Glomerular endothelial cell (primary cell): ENCODE data around the gene FOXJ3. TPM values are rescaled to one million over a fixed set of nuclear protein-coding genes. Genes with fewer than 3 reads are reported as not detected.

Source experiments
- DNase-seq: peaks from one replicate; pipeline ENCODE4 v3.0.0-alpha.2; 2011; ENCODE audit warnings: low read depth, low spot score; ENCODE audit errors: extremely low read depth
- total RNA-seq: library from RNA; depleted of rRNA; stranded (reverse); fragments of >200 nt; gene quantifications from 2 replicates; pipeline ENCODE4 v1.2.3, GENCODE V29; 2015

Gene FOXJ3
- total RNA-seq, 1 donor from 2014 or later = 36.9 TPM

DNA sequence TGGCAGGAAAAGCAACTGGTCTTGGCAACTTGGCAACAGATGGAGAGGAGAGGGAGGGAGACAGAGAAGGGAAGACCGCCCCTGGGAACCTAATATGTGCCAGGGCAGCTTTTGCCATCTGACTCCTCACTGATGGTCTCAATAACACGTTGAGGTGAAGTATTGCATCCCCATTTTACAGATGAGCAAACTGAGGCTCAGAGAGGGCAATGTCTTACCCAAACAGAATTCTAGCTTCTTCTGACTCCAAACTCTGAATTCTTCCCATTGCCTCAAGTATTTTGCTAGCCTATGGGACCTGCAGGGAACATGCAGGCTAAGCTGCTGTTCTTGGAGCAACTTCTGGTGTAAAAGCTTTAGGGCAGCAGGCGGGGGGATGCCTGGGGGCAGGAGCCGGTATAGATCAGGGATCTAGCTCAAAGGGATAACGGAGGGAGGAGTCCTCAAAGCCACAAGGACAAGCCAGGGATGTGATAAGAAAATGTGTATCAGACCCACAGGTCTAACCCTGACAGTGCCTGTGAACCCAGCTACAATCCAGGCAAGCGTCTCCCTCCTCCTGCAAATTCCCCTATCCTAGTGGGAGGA is 163.3 kb downstream of the FOXJ3 start:
- DNase-seq = no peak

DNA sequence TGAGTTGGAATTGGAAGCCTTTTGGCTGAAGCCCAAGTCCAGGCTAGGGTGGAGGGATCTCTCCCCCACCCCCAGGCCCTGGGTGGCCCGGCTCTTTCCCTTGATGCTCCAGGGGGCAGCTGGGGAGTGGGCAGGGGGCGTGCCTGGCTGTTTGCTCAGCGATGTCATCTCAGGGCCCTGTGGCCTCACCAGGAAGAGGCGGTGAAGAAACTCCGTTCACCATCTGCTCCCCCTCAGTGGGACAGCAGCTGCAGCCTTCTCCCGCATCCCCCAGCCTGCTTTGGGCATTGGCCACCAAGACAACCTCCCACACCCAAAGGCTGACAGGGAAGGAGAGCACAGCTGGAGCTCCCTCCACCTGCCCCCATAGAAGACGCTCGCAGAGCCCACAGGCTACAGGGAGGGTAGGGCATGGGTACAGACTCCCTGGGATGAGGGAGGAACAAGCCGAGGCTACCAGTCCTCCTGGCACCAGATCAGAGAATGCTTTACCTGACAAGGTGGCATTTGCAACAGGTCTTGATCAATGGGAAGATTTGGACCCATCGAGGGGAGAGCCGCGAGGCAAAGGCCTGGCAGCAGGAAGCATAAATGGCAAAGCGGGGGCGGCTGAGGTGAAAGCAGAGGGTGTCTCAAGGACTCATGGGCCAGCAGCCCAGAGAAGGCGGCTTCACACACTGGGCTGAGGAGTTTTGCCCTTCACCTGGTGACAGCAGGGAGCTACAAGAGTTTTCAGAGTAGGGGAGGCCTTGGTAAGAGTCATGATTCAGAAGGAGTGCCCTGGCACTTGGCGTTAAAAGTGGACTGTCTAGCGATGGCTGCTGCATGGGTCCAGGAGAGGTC is 164.0 kb downstream of the FOXJ3 start:
- DNase-seq = no peak

DNA sequence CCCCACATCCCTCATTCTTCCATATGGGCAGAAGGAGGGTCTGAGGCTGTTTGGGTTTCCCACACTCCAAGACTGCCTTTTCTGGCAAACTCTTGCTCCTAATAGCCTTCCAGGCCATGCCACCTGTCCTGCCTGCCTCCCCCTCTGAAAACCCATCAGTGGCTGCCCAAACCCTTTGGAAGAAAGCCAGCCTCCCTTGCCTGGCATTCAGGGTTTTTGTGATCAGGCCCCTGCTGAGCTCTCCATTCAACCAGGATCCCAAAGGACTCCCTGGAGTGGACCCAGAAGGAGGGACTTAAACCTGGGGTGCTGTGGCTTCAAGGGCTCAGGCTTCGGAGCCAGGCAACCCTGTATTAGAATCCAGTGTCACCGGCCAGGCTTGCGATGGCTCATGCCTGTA is 166.3 kb downstream of the FOXJ3 start:
- DNase-seq = no peak

DNA sequence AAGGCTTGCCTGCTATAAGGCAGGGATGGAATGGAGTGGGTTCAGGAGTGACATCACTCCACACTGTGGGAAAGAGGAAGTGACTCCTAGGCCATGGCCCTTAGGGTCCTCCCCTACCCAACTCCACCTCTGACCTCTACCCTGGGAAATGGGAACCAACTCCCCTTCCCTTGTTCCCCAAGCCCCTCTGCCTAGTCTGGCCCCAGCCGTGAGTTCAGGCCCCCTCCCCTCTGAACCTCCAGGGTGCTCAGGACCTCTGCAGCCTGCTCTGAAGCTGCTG is 166.7 kb downstream of the FOXJ3 start:
- no peak for DNase-seq

DNA sequence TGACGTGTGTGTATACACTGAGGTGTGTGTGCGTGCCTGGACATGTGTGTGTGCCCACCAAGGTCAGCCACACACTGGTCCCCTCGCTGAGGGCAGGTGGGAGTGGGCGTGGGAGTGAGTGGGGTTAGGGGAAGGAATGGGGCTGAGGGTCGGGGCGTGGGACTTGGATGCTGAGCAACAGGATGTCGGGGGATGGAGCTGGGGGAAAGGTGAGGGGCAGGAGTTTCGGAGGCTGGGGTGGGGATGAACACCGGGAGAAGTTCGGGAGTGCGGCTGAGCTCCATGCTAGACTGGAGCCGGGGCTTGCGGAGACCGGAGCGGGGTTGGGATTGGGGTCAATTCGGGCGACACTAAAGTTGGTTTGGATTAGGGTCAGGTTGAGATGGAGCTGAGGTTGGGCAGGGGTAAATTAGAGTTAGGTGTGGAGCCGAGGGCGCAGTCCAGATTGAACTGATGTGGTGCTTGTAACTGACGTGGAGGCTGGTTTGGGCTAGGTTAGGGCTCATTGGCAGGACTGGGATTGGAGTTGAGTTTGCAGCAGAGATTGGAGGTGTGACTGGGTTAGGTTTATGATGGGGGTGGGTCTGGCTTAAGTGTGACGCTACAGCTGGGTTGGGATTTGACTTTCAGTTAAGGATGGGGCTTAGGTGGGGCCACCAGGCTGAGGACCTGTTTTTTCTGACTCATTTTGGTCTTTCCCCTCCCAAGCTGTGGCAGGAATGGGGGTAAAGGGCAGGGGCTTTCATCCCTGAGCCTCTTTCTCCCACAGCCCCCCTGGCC is 167.2 kb downstream of the FOXJ3 start:
- DNase-seq = no peak

DNA sequence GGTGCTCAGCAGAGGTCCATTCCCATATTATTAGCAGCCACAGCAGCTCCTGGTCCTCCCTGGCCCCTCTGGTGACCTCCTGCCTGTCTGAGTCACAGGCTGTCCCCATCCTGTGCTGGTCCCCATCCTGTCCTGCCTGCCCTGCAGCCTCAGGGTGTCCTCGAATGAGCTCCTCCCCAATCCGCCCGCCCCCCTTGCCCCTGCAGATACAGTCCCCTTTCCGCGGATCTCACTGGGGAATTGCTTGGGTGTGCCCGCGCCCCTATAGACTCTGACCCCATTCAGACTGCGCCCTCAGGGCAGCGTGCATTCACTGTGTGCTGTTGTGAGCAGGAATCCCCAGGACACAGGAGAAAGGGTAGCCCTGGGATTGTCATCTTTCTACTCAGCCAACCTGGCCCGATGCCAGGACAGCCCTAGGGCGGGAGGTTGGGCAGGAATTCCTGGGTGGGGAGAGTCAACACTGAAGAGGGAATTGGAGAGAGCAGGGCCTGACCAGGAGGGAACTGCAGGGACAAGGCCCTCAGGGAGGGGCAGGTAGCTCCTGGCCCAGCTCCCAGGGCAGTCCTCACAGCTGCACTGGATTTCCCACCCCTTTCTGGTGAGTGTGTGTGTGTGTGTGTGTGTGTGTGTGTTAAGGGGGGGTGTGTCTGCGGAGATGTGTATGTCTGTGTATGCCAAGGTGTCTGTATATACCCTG is 169.4 kb downstream of the FOXJ3 start:
- no peak for DNase-seq

DNA sequence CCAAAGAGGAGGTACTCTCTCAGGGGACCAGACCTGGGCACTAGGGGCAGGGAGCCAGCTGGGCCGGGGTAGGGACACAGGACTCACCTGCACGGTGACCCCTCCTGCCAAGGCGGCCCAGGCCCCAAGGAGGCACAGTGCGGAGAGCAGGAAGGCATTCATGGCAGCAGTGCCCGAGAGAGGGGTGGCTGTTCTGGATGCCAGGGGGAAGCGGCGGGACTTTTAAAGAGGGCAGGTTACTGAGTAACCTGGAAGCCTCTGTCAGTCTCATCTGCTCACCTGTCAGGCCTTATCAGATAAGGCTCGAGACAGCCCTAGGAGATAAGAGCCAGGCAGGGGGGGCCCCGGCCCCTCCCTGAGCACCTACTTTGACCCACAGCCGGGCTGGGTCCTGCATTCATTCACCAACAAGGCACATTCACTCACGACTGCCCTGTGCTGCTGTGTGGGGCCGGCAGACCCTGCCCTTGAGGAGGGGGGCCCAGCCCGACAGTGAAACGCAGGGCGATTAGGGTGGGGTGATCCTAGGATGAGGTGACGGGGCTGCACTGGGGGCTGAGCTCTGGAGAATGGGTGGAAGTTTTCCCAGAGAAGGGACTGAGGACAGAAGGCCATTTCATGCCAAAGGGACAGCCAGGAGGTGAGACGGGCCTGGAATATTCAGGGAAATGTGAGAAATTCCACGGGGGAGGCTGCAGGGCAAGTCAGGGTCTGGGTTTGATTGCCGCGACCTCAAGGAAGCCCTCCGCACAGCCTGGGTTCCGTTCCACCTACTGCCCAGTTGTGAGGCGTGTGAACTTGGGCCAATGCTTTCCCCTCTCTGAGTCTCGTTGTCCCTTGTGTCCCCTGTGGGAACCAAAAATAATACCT is 170.2 kb downstream of the FOXJ3 start, which contains the start of gene GUCA2A:
GUCA2A (minus strand) TSS at position 195 of the 870 bp plus-strand sequence; CDS start at position 162, 33 bp downstream.
- DNase-seq = no peak

DNA sequence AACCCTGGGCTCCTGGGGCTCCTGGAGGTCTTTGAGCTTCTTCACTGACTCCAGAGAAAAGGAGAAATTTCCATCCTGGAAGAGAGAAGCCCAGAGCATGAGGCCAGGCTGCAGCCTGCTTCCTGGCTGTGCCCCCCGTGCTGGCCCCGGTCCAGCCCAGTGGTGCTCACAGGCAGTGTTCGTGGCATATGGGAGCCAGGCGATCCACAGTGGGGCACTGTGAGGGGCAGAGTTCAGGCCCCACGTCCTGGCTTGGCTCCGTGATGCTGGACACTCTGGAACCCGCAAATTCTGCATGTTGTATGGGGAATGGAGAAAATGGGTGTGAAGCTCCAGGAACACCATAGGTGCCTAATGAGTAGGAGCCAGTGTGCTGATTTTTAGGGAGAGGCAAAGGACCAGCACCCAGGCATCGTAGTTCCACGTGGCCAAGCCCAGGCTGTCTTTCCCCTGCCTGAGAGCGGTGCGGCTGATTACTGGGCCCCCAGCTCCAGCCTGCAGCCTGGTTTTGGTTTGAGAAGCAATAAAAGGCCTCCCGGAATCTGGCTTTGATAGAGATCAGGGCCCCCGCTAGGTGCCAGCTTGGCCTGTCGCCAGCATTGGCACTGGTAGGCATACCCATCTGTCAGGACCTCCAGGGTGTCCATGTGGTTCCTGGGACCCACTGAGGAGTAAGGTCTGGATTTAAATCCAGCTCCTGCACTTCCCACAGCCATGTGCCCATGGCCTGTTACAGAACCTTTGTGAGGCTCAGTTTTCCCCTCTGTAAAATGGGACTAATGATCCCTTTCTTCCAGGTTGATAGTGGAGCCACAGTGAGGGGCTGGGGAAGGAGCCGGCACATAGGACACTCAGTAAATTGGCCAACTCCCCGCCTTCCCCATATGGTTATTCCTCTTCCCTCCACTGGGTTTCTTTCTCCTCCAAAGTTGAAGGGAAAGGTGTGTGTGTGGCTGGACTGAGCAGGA is 171.2 kb downstream of the FOXJ3 start:
- no peak for DNase-seq

DNA sequence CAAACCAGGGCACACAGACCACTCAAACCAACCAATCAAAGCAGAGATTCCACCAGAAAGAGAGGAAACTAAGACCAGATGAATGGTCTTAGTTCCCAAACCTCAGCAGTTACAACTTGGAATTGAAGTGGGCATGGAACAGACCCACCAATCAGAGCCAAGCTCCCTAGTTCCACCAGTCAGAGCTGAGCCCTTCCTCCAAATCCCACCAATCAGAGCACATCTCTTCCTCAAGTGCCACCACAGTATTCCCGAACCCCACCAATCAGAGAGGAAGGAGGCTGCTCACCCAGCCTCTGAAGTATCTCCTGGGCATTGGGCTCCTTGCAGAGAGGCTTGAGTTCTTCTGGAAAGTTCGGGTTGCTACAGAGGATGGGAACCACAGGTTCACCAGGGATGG is 171.9 kb downstream of the FOXJ3 start:
- DNase-seq = no peak

DNA sequence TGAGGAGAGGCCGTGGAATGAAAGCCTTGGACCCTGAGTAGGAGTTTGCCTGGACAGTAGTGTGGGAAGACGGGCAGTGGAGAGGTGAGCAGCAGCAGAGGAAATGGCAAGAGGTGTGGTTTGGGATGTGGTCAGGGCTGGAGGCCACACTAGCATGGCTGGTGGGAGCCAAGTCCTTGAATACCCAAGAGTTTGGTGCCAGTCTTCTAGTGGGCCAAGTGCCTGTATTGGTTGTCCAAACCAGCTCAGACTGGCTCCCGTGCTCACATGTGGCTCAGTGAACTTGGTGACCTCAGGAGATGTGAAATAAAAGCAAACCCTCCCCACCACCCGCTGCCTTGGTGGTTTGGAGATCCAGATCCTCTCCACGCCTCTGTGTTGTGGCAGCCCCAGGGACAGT is 172.9 kb downstream of the FOXJ3 start:
- no peak for DNase-seq

DNA sequence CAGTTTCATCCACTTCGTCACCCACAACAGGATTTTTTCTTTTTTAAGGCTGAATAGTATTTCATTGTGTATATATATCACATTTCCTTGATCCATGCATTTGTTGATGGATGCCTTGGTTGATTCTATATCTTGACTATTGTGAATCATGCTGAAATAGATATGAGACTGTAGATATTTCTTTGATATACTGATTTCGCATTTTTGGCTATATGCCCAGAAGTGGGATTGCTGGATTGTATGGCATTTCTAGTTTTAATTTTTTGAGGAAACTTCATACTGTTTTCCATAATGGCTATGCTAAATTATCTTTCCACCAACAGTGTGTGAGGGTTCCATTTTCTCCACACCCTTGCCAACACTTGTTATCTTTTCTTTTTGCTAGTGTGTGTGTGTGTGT is 176.8 kb downstream of the FOXJ3 start:
- DNase-seq = no peak

DNA sequence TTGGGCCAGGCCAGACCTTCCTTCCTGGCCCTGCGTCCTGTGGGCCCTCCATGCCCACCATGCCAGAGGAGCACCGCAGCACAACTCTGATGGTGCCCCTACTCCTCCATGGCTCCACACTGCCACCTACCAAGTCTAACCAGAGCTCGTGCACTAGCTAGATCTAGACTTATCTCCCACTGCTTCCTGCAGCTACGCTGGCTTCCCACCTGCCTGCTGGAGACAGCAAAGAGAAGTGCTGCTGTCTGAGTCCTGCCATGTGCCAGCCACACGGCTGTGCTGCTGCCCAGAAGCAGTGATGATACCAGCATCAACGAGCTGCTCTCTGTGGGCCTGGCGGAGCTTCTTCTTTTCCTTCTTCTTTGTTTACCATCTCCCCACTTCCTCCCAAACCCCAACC is 177.4 kb downstream of the FOXJ3 start:
- DNase-seq = no peak

DNA sequence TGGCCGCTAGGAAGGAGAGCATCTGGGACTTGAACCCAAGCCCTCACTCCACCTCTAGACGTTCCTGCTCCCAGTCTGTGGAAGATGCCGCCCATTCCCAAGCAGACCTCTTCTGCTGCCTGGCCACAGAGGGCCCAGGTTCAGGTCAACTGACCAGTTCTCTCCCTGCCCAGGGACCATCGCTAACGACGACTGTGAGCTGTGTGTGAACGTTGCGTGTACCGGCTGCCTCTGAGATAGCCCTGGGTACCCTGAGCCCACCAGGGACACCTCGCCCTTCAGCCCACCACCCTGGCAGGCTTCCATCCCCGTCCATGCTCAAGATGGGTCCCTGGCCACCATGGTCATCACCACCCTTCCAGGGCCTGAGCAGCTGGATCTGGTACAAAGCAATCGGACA is 179.7 kb downstream of the FOXJ3 start:
- no peak for DNase-seq

DNA sequence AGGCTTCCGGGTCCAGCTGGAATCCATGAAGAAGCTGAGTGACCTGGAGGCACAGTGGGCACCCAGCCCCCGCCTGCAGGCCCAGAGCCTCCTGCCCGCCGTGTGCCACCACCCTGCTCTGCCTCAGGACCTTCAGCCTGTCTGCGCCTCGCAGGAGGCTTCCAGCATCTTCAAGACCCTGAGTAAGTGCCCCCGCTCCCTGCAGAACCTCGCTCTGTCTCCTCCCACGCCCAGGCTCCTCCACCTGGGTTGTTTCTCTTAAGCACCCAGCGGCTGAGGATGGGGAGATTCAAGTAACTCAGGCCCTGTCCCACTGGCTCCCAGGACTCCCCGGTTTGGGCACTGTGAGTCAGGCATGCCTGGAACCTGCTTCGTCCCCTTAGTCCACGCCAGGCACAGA is 180.3 kb downstream of the FOXJ3 start:
- DNase-seq = no peak

DNA sequence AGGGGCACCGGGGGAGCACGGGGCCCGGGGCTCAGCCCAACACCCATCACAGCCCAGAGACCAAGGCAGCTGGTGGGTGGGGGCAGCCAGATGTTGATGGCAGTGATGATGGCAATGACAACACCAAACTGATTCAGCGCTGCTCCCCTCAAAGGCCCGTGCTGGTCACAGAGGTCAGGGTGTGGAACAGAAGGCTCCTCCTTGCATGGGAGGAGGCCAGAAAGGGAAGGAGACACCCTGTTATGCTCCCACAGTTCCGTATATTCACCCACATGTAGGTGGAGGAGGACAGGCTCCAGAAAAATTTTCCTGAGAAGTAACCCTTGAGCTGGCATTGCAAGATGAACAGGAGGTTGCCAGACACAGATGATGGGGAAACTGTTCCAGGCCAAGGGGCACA is 181.4 kb downstream of the FOXJ3 start:
- no peak for DNase-seq

DNA sequence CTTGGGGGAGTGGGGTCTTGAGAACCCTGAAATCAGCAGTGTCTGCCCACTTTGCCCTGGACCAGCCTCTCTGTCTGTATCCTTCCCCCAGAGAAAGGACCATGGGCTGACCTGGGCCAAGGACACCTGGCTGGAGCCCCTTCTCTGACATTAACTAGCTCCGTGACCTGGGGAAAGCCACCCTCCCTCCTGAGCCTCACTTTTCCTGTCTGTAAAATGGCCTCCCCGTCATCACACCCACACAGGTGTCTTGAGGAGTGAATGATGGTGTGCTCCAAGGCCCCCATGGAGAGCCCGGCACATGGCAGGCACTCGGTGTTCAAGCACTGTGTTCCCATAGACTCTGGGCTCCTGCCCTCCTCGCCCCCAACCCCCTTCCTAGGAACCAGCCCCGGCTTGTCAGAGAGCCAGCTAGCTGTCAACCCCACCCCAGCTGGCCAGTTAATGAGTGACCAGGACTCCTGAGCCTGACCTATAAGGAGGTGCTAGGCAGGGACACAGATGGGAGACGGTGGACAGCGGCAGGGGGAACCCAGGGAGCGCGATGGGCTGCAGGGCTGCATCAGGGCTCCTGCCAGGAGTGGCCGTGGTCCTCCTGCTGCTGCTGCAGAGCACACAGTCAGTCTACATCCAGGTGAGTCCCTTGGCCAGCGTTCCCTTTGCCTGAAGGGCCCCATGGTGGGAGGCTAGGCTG is 182.0 kb downstream of the FOXJ3 start, which contains the start of gene GUCA2B:
GUCA2B (plus strand) TSS at position 504 of the 694 bp plus-strand sequence; CDS start at position 545, 41 bp downstream.
- DNase-seq = no peak

DNA sequence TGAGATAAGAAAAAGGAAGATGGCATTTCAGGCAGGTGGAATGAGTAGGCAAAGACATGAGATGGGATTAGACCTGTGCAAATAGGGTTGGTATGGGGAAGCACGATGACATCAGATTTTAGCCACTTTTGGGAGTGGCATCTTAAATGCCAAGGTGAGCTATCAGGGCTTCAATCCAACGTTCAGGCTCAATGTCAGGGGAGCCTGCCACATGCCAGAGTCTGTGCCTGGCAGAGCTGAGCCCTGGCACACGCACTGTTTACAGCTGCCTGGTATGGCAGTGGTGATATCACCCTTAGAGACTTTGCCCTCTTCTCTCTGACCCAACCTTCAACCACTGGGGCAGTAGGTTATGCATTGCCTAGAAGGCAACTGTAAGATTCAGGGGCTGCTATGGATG is 182.9 kb downstream of the FOXJ3 start:
- DNase-seq = no peak

DNA sequence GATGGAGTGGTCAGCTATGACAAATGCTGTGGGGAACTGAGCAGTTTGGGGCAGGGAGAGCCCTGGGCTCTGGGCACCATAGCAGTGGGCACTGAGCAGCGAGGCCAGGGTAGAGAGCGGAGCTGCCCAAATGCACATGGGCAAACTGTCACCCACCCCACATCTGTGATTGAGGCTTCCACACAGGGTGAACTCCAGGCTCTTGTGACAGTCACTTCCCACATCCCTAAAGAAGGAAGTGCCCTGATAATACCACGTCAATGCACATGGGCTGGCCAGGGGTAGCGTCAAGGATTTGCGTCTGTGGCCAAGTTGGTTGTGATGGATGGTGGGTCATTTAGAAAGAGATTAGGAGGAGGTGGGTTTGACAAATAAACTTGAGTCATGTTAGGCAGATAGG is 184.4 kb downstream of the FOXJ3 start:
- DNase-seq = no peak
